GM12878 (cell line): ENCODE results near the gene FNDC3B. TPM values are rescaled to one million over a fixed set of nuclear protein-coding genes. Genes with fewer than 3 reads are reported as not detected.

Source experiments
- FOXM1 ChIP-seq: IDR thresholded peaks from 2 replicates; pipeline ENCODE4 v1.6.1; 2012; ENCODE audit warnings: low read depth, mild to moderate bottlenecking, inconsistent platforms, low read length, moderate library complexity
- NFIC ChIP-seq: IDR thresholded peaks from 2 replicates; pipeline ENCODE4 v1.6.1; 2012; ENCODE audit warnings: low read depth, mild to moderate bottlenecking, inconsistent platforms, low read length, moderate library complexity
- RCOR1 ChIP-seq: conservative IDR thresholded peaks from 2 replicates; pipeline ENCODE4 v1.6.1; 2012; ENCODE audit warnings: low read depth, low read length, improper control_type of control experiment
- SREBF1 ChIP-seq: IDR thresholded peaks from 2 replicates; pipeline ENCODE4 v1.6.1; 2012; ENCODE audit warnings: mild to moderate bottlenecking, low read length
- SREBF2 ChIP-seq: IDR thresholded peaks from 2 replicates; pipeline ENCODE4 v1.6.1; 2012; ENCODE audit warnings: mild to moderate bottlenecking, low read length
- ZBTB4 ChIP-seq: fragments of 450-650 bp; formaldehyde crosslinking; IDR thresholded peaks from 2 replicates; pipeline ENCODE4 v1.4.0; 2022; ENCODE audit warnings: mild to moderate bottlenecking, moderate library complexity
- polyA plus RNA-seq, 11 experiments: library from polyadenylated mRNA; depleted of rRNA in 4 of 11; unstranded in 6 of 11; stranded (reverse) in 5 of 11; fragments of >200 nt; fragmentation: Nextera tagmentation in 4 of 11; fragmentation: Illumina TruSeq in 1 of 11; extraction: Ambion mirVana in 4 of 11; extraction: Trizol in 1 of 11; gene quantifications; 1 replicate in 1 of 11; 2 replicates in 10 of 11; pipeline versions ENCODE4 v1.2.1 to v1.2.3, GENCODE V29; 2011 to 2016; ENCODE audit warnings: inconsistent platforms in 2 of 11, missing spikeins in 2 of 11, low read depth in 1 of 11
- total RNA-seq, 4 experiments: library from RNA; depleted of rRNA in 3 of 4; stranded (reverse); fragments of >200 nt in 3 of 4; fragmentation: Illumina TruSeq in 1 of 4; extraction: Trizol in 1 of 4; gene quantifications; 2 replicates each; pipeline versions ENCODE4 v1.2.1 to v1.2.3, GENCODE V29; 2013 to 2021

Gene FNDC3B
- total and polyA plus RNA-seq, 10 of the 15 experiments (the other 5 are each of a cell fraction or from before 2014, with no cell fraction given) = 7.9 to 35.0 (median 18.5) TPM

DNA sequence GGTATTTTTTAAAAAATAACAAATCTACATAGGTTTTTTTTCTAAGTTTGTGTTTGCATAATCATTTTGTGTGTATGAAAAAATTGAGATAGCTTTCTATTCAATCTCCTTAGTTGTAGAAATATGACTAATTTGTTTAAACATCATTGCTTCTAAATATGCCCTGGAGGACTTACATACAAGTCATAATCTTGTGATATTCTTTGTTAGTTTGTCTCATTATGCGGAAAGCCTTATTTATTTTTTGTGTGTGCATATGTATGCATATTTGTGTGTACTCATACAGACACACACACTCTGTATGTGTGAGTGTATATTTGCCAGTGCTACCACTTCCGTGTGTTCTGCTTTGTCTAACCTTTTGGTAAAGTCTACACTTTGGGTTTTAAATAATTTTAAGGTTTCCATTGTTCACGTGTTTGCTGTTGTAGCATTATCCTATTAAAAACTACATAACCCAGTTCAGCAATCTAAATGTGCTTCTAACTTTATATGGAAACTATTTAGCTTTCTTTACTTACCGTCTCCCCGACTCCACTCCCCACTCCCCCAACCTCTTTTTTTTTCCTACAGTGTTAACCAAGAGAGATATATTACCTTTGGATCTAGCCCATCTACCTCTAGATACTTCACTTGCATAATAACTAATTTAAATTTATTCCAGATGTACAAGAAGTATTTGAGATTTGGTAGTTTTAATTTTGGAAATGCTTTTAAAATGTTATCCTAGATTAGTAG, 111.7 kb downstream of the FNDC3B start (continued):
- TF ChIP-seq ZBTB4 (CRISPR knock-in tag) (no peak), NFIC (no peak), SREBF2 (no peak), RCOR1 (no peak), FOXM1 (no peak), SREBF1 (no peak)
